ENCODE measurements around the gene PEX7.
"Not testable (repeated sequence)": the region's sequence is repeated elsewhere in the genome, so short reads cannot be mapped to it uniquely, and the experiment has no call there.

The PEX7 gene, protein sequence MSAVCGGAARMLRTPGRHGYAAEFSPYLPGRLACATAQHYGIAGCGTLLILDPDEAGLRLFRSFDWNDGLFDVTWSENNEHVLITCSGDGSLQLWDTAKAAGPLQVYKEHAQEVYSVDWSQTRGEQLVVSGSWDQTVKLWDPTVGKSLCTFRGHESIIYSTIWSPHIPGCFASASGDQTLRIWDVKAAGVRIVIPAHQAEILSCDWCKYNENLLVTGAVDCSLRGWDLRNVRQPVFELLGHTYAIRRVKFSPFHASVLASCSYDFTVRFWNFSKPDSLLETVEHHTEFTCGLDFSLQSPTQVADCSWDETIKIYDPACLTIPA

DNA sequence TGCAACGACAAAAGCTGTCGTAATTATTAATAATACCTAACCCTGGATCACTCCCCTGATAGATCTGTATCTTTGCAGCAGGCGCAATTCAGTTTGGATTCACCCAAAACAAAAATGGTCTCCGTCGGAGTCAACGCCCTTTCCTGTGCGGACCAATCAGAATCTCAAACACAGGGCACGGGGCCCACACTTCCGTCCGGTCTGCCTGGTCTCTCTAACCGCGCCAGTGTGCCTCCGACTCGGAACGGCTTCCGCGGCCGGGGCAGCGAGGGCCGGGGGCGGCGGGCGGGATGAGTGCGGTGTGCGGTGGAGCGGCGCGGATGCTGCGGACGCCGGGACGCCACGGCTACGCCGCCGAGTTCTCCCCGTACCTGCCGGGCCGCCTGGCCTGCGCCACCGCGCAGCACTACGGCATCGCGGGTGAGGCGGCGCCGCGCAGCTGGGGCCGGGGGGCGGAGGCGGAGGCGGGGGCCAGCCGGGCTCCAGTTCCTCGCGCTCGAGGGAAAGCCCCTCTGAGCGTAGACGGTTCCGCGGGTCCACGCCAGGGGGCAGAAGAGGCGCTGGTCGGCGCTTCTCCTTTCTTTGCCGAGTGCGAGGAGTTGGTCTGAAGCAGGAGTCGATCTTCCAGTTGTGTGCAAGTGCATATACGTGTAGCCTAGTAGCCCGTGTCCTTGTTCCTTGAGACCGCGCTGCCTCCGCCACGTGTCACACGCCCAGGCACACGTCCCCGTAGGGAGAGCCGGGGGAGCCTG is at the start of gene PEX7:
Gene PEX7, plus strand, starts transcription at position 217 of the 752 bp plus-strand sequence. Its CDS starts 74 bp downstream, at position 291.
- DNase-seq, result peak; percentile 85 to 87

DNA sequence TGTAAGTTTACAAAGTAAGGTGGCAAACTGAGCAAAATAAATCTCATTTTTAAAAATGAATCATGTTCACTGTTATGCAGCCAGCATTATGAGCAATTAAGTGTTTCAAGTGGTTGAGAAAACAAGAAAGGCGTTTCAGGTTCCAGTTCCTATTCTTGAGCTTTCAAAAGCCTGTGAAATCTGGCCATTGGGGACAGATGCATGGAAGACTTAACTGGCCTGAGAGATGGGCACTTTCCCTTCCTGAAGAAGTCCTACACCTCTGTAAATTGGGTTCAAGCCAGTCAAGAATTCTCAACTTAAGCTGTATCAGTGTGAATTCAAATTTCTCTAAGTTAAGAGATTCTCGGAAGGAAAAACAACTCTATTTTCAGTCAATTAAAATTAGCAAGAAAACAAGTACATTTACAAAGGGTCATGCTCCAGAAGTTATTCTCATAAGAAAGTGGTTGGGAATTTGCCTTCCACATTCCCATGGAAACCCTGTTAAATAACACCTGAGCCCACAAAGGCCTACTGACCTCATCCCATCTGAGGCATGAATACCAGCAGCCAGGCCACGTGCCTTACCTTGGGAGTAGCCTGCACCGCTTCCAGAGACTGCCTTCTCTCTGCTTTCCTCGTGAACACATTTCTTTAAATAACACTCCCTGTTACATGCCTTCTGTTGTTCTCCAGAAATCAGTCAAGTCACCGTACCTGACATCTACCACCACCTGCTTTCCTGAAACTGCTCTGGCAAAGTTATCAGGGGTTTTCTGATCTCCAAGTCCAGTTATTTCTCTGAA is 49.5 kb upstream of the PEX7 start:
- no peak for DNase-seq

DNA sequence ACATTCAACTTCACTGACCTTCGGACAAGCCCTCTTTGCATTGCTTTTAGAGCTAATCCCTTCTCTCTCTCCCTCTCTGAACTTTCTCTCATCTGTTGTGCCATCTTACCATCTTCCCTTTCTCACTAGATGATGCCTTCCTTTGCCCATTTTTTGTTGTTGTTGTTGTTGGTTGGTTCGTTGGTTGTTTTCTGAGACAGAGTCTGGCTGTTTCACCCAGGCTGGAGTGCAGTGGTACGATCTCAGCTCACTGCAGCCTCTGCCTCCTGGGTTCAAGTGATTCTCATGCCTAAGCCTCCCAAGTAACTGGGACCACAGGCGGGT is 49.0 kb upstream of the PEX7 start:
- no peak for DNase-seq

DNA sequence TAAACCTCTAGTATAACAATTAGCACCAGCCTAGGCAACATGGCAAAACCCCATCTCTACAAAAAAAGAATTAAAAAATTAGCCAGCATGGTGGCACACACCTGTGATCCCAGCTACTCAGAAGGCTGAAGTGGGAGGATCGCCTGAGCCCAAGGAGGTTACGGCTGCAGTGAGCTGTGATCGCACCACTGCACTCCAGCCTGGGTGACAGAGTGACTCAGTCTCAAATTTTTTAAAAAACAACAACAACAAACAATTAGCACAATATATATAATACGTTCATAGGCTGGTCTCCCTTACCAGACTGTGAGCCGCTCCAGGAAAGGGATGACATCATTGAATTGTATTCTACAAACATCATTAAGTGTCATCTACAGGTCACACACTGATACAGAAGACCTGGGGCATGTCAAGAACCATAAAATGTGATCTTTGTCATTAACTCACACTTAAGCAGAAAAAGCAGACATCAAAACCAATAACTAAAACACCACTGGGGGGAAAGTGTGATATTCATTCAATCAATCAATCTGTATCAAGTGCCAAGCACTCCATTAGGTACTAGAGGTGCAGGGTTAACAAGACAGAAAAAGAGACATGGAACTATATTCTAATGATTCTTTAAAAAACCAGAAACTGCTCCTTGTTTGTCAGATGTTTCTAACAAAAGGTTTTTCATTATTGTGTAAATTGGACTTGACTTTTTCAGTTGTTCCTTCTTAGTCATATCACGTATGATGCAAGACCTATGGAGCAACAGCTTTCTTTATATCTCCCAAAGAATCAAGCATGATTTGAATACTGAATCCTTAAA is 48.0 kb upstream of the PEX7 start:
- DNase-seq, result no peak

GRCh38 chr6:136775081-136775480 is 47.3 kb upstream of the PEX7 start:
- no peak for DNase-seq

DNA sequence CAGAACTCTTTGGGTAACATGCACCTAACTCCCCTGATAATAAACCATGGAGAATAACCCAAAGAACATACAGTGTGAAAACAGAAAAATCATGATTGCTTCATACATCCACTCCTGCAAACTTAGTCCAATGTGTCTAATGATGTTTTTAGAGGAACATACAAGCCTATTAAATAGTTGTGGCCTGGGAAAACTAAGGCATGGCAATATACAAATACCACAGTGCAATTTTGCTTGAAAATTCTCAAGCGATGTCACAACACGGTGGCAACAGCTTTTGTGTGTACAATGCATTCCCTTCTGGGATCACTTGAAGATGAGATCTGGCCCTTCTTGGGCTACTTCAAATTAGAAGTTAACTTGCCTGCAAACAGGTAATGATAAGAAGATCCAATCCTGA is 46.8 kb upstream of the PEX7 start:
- DNase-seq, result no peak

GRCh38 chr6:136777651-136778050 is 44.7 kb upstream of the PEX7 start:
- no peak for DNase-seq

DNA sequence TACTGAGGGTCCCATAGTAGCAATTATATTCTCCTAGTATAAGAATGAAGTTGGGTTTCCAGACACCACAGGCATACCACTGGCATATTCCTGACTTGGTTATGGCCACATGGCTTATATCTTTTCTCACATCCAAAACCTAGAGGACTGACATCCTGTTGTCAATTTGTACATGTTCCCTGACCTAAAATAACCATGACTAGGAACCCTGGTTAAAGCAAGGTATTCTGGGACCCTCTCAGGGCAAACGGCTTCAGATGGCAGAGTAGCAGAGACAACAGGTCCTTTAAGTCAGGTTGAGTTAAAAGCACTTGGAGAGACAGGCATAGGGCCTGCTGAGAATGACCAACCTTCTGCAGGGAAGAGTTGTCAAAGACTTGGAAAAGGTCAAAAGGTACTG is 42.7 kb upstream of the PEX7 start:
- DNase-seq, result no peak

GRCh38 chr6:136780972-136781371 is 41.4 kb upstream of the PEX7 start:
- no peak for DNase-seq

DNA sequence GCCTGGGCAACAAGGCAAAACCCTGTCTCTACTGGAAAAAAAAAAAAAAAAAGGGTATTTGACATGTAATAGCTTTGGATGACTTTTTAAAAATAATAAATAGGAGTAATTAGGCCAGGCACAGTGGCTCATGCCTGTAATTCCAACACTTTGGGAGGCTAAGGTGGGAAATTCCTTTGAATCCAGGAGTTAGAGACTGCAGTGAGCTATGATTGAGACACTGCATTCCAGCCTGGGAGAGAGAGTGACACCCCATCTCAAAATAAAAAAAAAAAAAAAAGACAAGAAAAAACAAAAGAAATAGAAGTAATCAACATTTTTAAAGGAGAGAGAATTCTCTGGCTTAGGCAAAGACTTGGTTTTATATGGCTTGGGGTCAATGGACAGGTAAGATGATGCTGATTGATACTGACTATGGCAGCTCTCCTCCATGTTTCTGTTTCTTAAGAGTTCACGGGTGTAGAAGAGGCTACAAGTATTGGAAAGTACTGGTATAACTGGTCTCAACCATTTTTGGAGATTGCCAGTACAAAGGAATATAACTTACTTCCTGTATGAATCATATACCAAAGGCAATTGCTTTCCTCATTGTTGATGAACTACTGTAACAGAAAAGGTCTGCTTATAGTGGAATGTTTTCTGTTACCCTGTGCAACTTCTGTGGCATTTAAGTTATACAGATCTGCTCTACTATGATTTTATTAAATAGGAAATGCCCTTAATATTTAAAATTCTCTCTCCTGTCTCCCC is 40.2 kb upstream of the PEX7 start:
- no peak for DNase-seq

DNA sequence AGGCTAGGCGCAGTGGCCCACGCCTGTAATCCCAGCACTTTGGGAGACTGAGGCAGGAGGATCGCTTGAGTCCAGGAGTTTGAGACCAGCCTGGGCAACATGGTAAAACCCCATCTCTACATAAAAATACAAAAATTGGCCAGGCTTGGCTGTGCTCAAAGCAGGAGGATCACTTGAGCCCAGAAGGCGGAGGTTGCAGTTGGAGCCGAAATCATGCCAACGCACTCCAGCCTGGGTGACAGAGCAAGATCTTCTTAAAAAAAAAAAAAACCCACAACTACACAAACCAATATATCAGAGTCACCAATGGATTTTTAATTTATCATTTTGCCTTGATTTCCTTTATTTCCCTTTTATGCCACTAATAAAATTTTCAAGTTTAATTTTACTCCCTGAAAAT is 39.4 kb upstream of the PEX7 start:
- DNase-seq, result no peak

DNA sequence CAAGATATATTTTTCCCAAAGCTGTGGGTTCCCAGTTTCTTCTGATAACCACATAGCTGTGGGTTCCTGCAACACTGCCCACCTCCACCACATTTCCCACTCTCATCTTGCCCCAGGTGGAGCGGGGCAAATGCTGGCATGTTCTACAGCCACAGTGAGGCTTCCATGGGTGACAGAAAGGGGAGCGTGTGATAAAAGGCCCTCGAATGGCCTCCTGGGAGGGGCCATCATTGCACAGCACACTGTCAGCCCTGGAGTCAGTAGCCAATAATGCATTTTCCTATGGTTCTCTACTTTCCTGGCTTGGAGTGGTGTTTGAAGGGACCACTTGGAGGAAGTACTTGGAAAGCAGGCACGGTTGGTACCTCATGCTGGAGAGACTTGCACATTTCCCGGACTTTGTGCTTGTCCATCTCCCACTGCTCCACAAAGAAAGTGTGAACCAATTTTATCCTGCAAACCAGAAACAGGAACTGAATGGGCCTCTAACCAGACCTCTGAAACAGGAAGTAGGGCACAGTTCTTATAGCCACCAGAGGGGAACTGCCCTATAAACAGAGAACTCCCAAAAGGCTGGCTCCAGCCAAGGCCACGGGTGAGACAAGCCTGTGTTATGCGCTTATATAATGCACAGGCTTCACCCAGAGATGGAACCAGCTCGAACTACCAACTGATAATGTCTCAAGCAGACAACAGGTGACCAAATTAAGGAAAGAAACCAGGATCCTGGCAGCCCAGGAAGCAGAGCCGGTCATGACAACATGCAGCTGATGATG is 38.7 kb upstream of the PEX7 start:
- DNase-seq, result peak in 1 of 2 donors; percentile 14

DNA sequence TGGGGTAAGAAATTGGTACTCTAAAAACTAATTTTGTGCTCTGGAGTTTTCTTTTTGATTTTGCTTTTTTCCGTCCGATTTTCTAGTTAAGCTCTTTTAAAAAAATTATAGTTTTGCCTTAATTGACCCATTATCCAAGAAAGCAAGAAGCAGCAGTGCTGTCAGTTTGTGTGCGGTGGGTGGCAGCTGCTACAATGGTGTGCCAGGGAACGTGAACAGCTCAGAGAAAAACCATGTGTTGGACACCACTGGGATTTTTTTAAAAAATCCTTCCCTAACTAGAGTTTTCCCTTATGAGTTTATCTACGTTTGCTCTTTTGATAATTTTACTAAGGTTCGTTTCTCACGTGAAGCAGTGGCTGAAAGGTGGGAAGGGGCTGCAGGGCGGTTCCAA is 38.1 kb upstream of the PEX7 start:
- no peak for DNase-seq

GRCh38 chr6:136784910-136785746 is 37.3 kb upstream of the PEX7 start:
- DNase-seq, result peak in 1 of 2 donors; percentile 36

DNA sequence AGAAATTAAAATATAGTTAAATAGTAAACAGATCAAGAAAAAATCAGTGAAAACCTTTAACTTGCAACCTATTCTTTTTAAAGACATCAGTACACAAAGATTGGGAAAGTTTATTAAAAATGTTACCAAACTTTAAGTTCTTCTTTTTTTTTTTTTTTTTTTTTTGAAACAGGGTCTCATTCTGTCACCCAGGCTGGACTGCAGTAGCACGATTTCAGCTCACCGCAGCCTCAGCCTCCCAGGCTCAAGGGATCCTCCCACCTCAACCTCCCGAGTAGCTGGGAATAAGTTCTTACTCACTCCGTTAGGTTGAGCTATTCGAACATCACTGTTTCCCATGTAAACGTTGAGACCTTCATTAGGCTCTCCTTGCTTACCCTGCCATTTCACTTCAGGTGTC is 35.7 kb upstream of the PEX7 start:
- DNase-seq, result no peak

- no peak for DNase-seq
Observed at GRCh38 chr6:136787726-136788068, 34.7 kb upstream of the PEX7 start.

- no peak for DNase-seq
Observed at GRCh38 chr6:136788069-136788902, 34.1 kb upstream of the PEX7 start.

DNA sequence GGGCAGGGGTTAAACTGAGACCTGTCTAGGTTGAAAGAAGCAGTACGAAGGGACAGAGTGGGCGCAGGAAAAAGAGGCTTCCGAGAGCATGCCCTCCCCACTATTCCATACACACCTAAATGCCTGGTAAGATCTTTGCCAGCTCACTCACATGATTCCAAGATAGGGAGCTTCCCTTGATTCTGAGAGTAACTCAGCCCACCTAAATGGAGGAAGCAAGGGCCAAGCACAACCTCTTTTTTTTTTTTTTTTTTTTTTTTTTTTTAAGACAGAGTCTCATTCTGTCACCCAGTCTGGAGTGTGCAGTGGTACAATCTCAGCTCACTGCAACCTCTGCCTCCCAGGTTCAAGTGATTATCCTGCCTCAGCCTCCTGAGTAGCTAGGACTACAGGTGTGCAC is 33.0 kb upstream of the PEX7 start:
- DNase-seq, result not testable (repeated sequence)
